ENCODE measurements around the gene CBLIF.

The CBLIF gene

DNA sequence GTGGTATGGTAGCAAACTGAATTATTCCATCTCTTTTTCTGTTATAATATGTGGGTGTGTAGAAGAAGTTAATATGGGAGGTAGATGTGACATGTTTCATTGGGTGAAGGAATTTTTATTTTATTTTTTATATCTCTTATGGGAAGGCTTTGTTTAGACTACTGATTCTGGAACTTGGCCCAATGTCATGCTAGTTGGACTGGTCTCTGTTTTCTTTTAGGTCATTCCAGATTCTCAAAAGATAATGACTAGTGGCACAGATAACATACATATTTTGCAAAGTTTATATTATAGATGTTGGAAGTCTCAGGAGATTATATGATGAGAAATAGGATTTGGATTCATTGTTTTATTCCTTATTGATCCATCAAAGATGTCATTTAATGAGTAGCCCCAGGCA lies 32.0 kb upstream of the CBLIF start:
- DNase-seq (ENCODE audit: low spot score) = no peak
- TF ChIP-seq, protein P1, sequence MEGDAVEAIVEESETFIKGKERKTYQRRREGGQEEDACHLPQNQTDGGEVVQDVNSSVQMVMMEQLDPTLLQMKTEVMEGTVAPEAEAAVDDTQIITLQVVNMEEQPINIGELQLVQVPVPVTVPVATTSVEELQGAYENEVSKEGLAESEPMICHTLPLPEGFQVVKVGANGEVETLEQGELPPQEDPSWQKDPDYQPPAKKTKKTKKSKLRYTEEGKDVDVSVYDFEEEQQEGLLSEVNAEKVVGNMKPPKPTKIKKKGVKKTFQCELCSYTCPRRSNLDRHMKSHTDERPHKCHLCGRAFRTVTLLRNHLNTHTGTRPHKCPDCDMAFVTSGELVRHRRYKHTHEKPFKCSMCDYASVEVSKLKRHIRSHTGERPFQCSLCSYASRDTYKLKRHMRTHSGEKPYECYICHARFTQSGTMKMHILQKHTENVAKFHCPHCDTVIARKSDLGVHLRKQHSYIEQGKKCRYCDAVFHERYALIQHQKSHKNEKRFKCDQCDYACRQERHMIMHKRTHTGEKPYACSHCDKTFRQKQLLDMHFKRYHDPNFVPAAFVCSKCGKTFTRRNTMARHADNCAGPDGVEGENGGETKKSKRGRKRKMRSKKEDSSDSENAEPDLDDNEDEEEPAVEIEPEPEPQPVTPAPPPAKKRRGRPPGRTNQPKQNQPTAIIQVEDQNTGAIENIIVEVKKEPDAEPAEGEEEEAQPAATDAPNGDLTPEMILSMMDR (IDR thresholded peaks at IDR 0.05; ENCODE audit: extremely low read depth, missing control alignments) = no peak

DNA sequence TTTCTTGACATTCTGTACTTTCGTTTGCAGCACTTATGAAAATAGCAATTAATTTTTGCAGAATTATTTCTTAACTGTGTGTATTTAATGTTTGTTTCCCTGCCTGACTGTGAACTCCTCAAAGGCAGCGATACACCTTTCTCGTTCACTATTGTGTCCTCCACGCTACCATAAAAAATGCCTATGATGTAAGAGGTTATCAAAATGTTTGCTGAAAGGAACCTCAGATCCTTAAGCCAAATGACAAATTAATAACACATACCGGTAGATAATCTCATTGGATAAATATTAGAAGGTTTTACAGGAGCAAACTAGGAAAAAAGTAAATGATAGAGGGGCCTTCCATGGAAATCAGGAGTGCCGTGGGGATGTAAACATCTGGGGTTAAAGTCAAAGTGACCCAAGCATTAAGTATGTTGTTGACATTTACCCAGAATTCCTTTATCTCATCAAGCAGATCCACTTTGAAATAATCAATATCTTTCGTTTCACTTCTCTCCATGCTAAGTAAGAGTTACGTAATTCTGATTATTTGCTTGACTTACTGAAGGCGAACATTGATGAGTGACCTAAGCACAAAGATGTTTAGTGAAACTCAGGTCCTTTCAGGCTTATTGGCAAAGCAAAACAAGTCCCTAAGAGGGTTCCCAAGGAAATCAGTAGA lies 30.7 kb upstream of the CBLIF start:
- no peak for DNase-seq (ENCODE audit: low spot score)
- TF ChIP-seq, protein P1 (IDR thresholded peaks at IDR 0.05; ENCODE audit: extremely low read depth, missing control alignments) = no peak

DNA sequence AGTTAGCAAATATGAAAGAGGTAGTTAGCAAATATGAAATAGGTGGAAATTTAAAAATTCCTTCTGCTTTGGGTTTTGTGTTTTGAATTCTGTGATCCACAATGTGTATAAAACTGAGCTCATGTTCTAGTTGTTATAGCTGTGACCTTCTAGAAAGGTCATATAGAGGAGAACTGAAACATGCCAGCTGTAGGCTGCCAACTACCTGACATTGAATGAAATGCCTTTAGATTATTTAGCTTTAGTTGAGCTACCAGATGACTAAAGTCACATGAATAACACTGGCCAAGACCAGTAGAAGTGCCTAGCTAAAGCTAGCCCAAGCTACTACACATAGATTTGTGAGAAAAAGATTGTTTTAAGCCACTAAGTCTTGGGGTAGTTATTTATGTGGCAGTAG lies 26.8 kb upstream of the CBLIF start:
- TF ChIP-seq, protein P1 (IDR thresholded peaks at IDR 0.05; ENCODE audit: extremely low read depth, missing control alignments) = no peak
- DNase-seq (ENCODE audit: low spot score) = no peak

DNA sequence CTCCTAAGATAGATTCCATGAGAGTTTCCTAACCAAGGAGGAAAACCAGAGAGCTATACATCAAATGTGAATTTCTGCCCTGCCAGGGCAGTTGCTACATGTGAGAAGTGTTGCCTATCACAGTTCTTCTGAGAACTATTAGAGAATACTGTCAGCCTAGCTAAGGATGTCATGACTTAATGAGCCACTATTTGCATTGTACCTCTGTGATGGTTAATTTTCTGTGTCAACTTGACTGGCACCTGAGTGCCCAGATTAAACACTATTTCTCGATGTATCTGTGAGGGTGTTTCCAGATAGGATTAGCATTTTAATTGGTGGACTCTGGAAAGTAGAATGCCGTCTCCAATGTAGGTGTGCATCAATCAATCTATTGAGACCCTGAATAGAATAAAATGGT lies 22.6 kb upstream of the CBLIF start:
- TF ChIP-seq, protein P1 (IDR thresholded peaks at IDR 0.05; ENCODE audit: extremely low read depth, missing control alignments) = no peak
- no peak for DNase-seq (ENCODE audit: low spot score)

DNA sequence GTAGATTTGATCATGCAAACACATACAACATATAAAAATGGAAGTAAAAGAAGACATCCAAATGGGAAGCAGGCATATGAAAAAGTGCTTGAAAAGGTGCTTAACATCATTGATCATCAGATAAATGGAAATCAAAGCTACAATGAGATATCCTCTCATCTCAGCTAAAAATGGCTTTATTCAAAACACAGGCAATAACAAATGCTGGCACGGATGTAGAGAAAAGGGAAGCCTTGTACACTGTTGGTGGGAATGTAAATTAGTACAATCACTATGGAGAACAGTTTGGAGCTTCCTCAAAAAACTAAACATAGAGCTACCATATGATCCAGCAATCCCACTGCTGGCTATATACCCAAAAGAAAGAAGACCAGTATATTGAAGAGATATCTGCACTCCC lies 21.5 kb upstream of the CBLIF start:
- DNase-seq (ENCODE audit: low spot score) = no peak
- TF ChIP-seq, protein P1 (IDR thresholded peaks at IDR 0.05; ENCODE audit: extremely low read depth, missing control alignments) = no peak

DNA sequence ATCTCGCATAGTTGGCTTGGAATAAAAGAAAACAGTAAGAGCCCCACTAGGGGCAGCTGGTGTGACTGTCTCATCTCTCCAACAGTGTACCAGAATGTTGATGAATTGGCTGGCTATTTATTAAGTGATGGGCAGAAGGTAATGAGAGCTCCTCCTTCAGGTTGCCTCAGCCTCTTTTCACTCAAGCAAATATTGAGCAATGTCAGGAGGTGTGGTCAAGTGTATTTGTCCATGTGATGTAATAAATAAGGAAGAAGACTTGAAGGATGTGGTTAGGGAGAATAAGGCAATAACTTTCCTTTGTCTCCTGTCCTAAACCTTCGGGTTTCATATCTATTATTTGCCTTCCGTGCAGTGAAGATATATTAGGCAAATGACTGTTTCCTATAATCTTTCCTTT lies 21.1 kb upstream of the CBLIF start, which contains the start of gene TCN1:
TSS of gene TCN1 (minus strand) at position 91 of the 400 bp plus-strand sequence. CDS start at position 74, 17 bp downstream.
- DNase-seq (ENCODE audit: low spot score) = no peak
- TF ChIP-seq, protein P1 (IDR thresholded peaks at IDR 0.05; ENCODE audit: extremely low read depth, missing control alignments) = no peak

DNA sequence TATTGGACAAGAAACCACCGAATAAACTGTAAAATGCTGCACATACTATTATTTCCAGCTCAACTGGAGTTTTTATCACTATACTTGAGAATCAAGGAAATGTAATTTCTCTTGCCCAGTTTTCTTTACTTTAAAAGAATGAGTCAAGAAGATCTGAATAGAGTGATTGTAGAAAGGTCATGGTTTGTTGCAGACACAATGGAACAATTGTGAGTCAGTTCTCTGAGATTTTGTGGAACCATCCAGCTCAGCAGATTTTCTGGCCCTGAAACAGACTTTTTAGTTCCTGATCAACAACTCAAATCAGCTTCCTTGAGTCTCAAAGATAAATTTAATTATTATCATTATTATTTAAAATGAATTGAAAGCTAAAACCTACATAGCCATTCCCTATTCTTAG lies 19.7 kb upstream of the CBLIF start:
- TF ChIP-seq, protein P1 (IDR thresholded peaks at IDR 0.05; ENCODE audit: extremely low read depth, missing control alignments) = no peak
- no peak for DNase-seq (ENCODE audit: low spot score)
